Esophagus (tissue), 2 donors: ENCODE results near the gene UGCG. TPM values are rescaled to one million over a fixed set of nuclear protein-coding genes. Genes with fewer than 3 reads are reported as not detected.
"Not testable (repeated sequence)": the region's sequence is repeated elsewhere in the genome, so short reads cannot be mapped to it uniquely, and the experiment has no call there.

Source experiments
- H3K27ac ChIP-seq, 2 donors: one replicate each; pipeline ENCODE4 v1.5.1; 2013; ENCODE audit warnings: low read depth in 2 of 2, mild to moderate bottlenecking in 2 of 2, inconsistent platforms in 1 of 2, low read length in 1 of 2, moderate library complexity in 1 of 2
- H3K27me3 ChIP-seq, 2 donors: one replicate each; pipeline ENCODE4 v1.6.1; 2013; ENCODE audit warnings: low read length in 2 of 2, control low read depth in 1 of 2, mild to moderate bottlenecking in 1 of 2; ENCODE audit not compliant: insufficient read depth in 2 of 2, control insufficient read depth in 1 of 2
- H3K36me3 ChIP-seq, 2 donors: one replicate each; pipeline ENCODE4 v1.6.1; 2013; ENCODE audit warnings: low read length in 1 of 2; ENCODE audit not compliant: control insufficient read depth in 2 of 2, insufficient read depth in 2 of 2
- H3K4me1 ChIP-seq, 2 donors: one replicate each; pipeline ENCODE4 v1.6.1; 2013; ENCODE audit warnings: low read length in 1 of 2; ENCODE audit not compliant: control insufficient read depth in 2 of 2, insufficient read depth in 2 of 2
- H3K4me3 ChIP-seq, 2 donors: one replicate each; pipeline ENCODE4 v1.5.1; 2013; ENCODE audit warnings: low read length in 2 of 2, mild to moderate bottlenecking in 2 of 2, low read depth in 1 of 2, moderate library complexity in 1 of 2
- H3K9me3 ChIP-seq, 2 donors: one replicate each; pipeline ENCODE4 v1.6.1; 2013; ENCODE audit warnings: mild to moderate bottlenecking in 2 of 2, low read depth in 1 of 2, low read length in 1 of 2, moderate library complexity in 1 of 2; ENCODE audit not compliant: control insufficient read depth in 2 of 2, insufficient read depth in 1 of 2
- WGBS, 2 donors: extraction: QIAGEN DNeasy Blood & Tissue Kit; methylation state at CpG; one replicate each; pipeline ENCODE4 v1.1.7; 2013; 5-methylcytosine and 5-hydroxymethylcytosine counted together
- polyA plus RNA-seq, 2 donors: library from polyadenylated mRNA; stranded (reverse); fragments of 200-250 nt; gene quantifications; one replicate each; pipeline ENCODE4 v1.2.3, GENCODE V29; 2013
- donor health status: healthy with polysubstance abuse.
- donor health status: Bipolar disorder and iron deficiency.

Gene UGCG
- polyA plus RNA-seq, 2 donors: 26.7 to 37.7 TPM

DNA sequence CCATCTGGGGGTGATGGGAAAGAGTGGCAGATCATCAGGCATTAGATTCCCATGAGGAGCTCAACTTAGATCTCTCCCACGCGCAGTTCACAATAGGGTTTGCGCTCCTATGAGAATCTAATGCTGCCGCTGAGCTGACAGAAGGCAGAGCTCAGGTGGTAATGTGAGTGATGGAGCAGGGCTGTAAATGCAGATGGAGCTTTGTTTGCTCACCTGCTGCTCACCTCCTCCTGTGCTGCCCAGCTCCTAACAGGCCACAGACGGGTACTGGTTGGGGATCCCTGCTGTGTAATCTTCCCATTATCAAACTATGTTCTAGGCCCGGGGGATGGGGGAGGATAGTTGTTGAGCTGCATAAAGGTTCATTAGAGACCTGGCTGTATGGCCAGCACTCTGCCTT is 58.4 kb downstream of the UGCG start:
- Histone ChIP-seq H3K4me3 (no peak overlapping the region), H3K36me3 (no peaks in the 10 kb centered on the region), H3K4me1 (peaks cover 0 to 2% of the 10 kb centered on the region in 2 donors), H3K9me3 (no peaks in the 10 kb centered on the region), H3K27ac (no peak overlapping the region), H3K27me3 (no peaks in the 10 kb centered on the region)
- WGBS, 2 donors: 75 to 91% methylated on average over 6 of the region's 6 CpGs

GRCh38 chr9:111957856-111958631 is 61.4 kb downstream of the UGCG start:
- no peaks in the 10 kb centered on the region for H3K36me3 ChIP-seq
- no peaks in the 10 kb centered on the region for H3K27me3 ChIP-seq
- H3K4me1 ChIP-seq: peaks cover 0 to 2% of the 10 kb centered on the region in 2 donors
- H3K27ac ChIP-seq: peak overlapping the region; percentile 81 to 96
- H3K4me3 ChIP-seq: no peak overlapping the region
- 5 to 13% methylated on average over 3 of the region's 3 CpGs for WGBS, 2 donors
- no peaks in the 10 kb centered on the region for H3K9me3 ChIP-seq

DNA sequence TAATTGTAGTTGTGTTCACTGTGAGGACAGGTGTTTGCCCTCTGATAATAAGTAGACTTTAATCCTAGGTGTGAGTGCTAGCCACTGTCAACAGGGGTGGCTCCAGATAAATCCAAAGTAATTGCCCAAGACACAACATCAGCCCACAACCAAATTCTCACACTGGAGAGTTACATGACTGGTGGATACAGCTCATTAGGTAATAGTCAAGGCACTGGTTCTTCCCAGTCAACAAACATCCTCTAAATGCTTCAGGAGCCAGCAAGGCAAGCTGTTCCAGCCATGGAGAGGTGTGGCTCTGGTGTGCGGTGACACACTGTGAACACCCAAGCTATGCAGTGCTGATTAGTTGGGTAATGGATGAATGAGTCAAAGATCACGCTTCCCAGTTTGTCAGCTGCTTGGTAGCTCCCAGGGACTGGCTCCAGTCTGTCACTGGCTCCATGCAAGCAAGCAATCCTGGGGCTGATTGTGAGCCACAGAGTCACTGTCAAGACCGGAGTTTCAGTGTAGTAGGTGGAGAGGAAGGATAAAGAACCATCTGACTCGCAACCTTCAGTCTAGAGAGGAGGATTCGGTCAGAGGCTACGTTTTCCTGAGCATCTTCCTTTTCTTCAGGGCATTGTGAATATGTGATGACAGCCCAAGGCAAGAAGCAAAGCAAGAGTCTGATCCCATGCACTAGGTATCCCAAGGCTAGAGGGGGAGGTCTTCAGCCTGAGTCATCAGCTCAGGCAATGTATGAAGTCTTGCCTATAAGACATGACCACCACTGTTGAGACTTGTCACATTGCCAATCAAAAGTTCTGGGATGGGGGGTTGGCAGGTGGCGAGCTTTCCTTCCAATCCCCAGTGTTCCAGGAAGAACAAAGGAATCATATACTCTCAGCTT is 63.1 kb downstream of the UGCG start:
- 60% methylated on average over 7 of the region's 7 CpGs for WGBS, 2 donors
- no peak overlapping the region for H3K4me3 ChIP-seq
- H3K9me3 ChIP-seq: no peaks in the 10 kb centered on the region
- H3K36me3 ChIP-seq: no peaks in the 10 kb centered on the region
- peaks cover 0 to 4% of the 10 kb centered on the region in 2 donors for H3K4me1 ChIP-seq
- no peaks in the 10 kb centered on the region for H3K27me3 ChIP-seq
- peak overlapping the region; percentile 82 to 93 for H3K27ac ChIP-seq

- H3K4me1 ChIP-seq, H3K4me3 ChIP-seq, H3K27me3 ChIP-seq, H3K9me3 ChIP-seq, H3K36me3 ChIP-seq: not testable (repeated sequence)
- 60% methylated on average over 4 of the region's 4 CpGs for WGBS, 2 donors
- peak overlapping the region; percentile 67 to 88 for H3K27ac ChIP-seq
These were observed 63.9 kb downstream of the UGCG start for GRCh38 chr9:111960485-111960884.

DNA sequence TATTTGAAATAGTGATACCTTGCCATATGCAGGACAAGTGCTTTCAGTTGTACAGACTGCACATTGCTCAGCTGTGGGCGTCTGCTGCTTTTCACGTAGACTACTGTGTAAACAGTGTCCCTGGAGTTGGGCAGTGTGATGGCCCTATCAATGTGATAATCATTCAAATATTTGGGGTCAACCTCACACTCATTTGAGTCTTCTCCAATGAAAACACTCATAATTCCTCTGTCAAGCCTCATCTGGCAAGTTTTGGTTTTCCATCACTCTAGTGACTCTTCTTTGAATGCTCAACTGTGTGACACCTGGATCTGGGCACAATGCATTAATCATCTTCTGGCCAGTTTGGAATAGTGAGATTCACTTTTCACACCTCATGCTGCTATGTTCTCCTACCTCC is 64.4 kb downstream of the UGCG start:
- 56 to 58% methylated on average over 2 of the region's 2 CpGs for WGBS, 2 donors
- Histone ChIP-seq H3K4me3 (no peak overlapping the region), H3K27ac (peak overlapping the region; percentile 67 to 88), H3K27me3 (no peaks in the 10 kb centered on the region), H3K9me3 (no peaks in the 10 kb centered on the region), H3K4me1 (peaks cover 0 to 4% of the 10 kb centered on the region in 2 donors), H3K36me3 (no peaks in the 10 kb centered on the region)

GRCh38 chr9:111961575-111961974 is 65.0 kb downstream of the UGCG start:
- Histone ChIP-seq H3K9me3 (no peaks in the 10 kb centered on the region), H3K4me3 (no peak overlapping the region), H3K27me3 (no peaks in the 10 kb centered on the region), H3K27ac (peak overlapping the region; percentile 29 to 54), H3K36me3 (no peaks in the 10 kb centered on the region), H3K4me1 (peaks cover 0 to 4% of the 10 kb centered on the region in 2 donors)
- 40 to 51% methylated on average over 5 of the region's 5 CpGs for WGBS, 2 donors

GRCh38 chr9:111962021-111962420 is 65.4 kb downstream of the UGCG start:
- H3K4me3 ChIP-seq: no peak overlapping the region
- no peaks in the 10 kb centered on the region for H3K36me3 ChIP-seq
- 85 to 88% methylated on average over 6 of the region's 6 CpGs for WGBS, 2 donors
- H3K9me3 ChIP-seq: no peaks in the 10 kb centered on the region
- peaks cover 0 to 4% of the 10 kb centered on the region in 2 donors for H3K4me1 ChIP-seq
- H3K27me3 ChIP-seq: no peaks in the 10 kb centered on the region
- H3K27ac ChIP-seq: peak overlapping the region; percentile 29 to 54

- no peak overlapping the region for H3K4me3 ChIP-seq
- no peaks in the 10 kb centered on the region for H3K27me3 ChIP-seq
- H3K4me1 ChIP-seq: peaks cover 0 to 4% of the 10 kb centered on the region in 2 donors
- WGBS, 2 donors: 65 to 75% methylated on average over 2 of the region's 2 CpGs
- H3K27ac ChIP-seq: no peak overlapping the region
- H3K36me3 ChIP-seq: no peaks in the 10 kb centered on the region
- H3K9me3 ChIP-seq: no peaks in the 10 kb centered on the region
These were observed 67.4 kb downstream of the UGCG start for GRCh38 chr9:111963995-111964394.

DNA sequence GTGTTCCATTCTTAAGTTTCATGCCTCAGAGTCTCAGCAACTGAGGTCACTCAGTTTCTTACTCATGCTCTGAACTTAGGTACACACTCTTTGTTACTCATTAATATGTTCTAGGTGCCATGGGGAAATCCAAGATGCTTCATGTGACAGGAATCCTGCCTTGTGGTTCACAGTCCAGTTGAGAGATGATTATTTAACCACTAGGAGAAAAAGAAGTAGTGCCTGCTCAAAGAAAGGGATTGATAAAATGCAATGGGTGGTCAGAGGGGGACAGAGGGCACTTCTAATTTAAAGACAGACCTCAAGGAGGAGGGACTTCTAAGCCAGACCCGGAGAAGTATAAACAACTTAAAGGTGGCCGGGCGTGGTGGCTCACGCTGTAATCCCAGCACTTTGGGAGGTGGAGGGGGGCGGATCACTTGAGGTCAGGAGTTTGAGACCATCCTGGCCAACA is 69.0 kb downstream of the UGCG start:
- WGBS, 2 donors: 81 to 90% methylated on average over 5 of the region's 5 CpGs
- H3K36me3 ChIP-seq: no peaks in the 10 kb centered on the region
- H3K4me3 ChIP-seq: no peak overlapping the region
- H3K27ac ChIP-seq: peak overlapping the region; percentile 40 to 64
- no peaks in the 10 kb centered on the region for H3K27me3 ChIP-seq
- peaks cover 0 to 1% of the 10 kb centered on the region in 2 donors for H3K4me1 ChIP-seq
- no peaks in the 10 kb centered on the region for H3K9me3 ChIP-seq
